ENCODE results near the gene ZNF101. TPM values are rescaled to one million over a fixed set of nuclear protein-coding genes. Genes with fewer than 3 reads are reported as not detected.

Gene ZNF101
- total and polyA plus RNA-seq, 2 of the 4 experiments (the other 2 are of a cell fraction): 2.8 to 7.3 TPM

DNA sequence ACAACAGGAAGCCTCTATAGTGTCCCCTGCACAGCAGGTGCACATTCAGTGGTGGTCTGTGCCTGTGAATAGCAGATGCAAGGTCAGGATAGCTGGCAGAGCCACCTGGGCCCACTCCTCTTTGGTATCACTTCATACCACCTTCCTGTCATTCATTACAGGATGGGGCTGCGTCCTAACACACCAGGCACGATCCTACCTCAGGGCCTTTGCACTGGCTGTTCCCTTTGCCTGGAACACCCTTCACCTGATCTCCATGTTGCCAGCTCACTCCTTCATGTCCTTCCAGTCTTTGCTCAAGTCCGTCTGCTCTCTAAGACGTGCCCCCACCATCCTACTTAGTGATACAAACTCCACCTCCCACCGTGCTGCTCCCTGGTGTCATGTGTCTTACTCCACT, 36.0 kb upstream of the ZNF101 start:
- in situ Hi-C loops (cut with MboI; ENCODE audit: low sequenced_read_pairs): loop anchor here (25.0 kb wide), 1 partner anchor 245 kb away; no protein-coding TSS in a partner anchor

More for the DNA sequence above, 36.0 kb upstream of the ZNF101 start:
- dilution Hi-C loops (cut with HindIII; ENCODE audit: low sequenced_read_pairs, unreplicated experiment): no loop called here
- Histone ChIP-seq H3K4me3 (ENCODE audit: insufficient read depth, low read depth, low read length) (no peak overlapping the region), H2AFZ (replicated peaks; ENCODE audit: low read length, poor library complexity) (no peak overlapping the region), H3K27me3 (ENCODE audit: control insufficient read depth, insufficient read depth, low read length) (no peaks in the 10 kb centered on the region; the same call in 1 of the 2 replicates), H3K18ac (ENCODE audit: low read depth, low read length) (no peak overlapping the region), H2BK120ac (ENCODE audit: low read depth, low read length) (no peak overlapping the region), H4K91ac (ENCODE audit: insufficient read depth, low read depth, low read length) (no peak overlapping the region), H3K36me3 (ENCODE audit: control insufficient read depth, insufficient read depth, low read length) (peaks cover 51% of the 10 kb centered on the region), H3K9me3 (ENCODE audit: control insufficient read depth, insufficient read depth, low read length) (no peaks in the 10 kb centered on the region), H4K20me1 (ENCODE audit: insufficient read depth, low read length) (no peaks in the 10 kb centered on the region), H2BK5ac (ENCODE audit: low read depth, low read length, poor library complexity, severe bottlenecking) (no peak overlapping the region), H4K8ac (ENCODE audit: low read depth in 2 of 2, low read length in 2 of 2) (no peak overlapping the region), H3K9me1 (ENCODE audit: insufficient read depth, low read length) (no peaks in the 10 kb centered on the region; the same call in 1 of the 2 replicates), H3K27ac (ENCODE audit: insufficient read depth, low read length) (no peak overlapping the region), H3K4ac (ENCODE audit: low read depth, low read length) (no peak overlapping the region), H3K4me2 (ENCODE audit: low read depth, low read length) (no peak overlapping the region), H3K4me1 (ENCODE audit: control insufficient read depth, insufficient read depth, low read length) (no peaks in the 10 kb centered on the region), H4K5ac (ENCODE audit: low read depth, low read length) (no peak overlapping the region), H3K23ac (ENCODE audit: low read depth, low read length) (no peak overlapping the region), H2AK9ac (replicated peaks; ENCODE audit: low read depth, low read length, poor library complexity) (no peak overlapping the region), H3K14ac (replicated peaks; ENCODE audit: low read depth, low read length) (no peak overlapping the region), H2AK5ac (ENCODE audit: low read depth, low read length) (no peak overlapping the region), H3K79me1 (ENCODE audit: low read depth in 1 of 2, low read length in 2 of 2) (no peaks in the 10 kb centered on the region), H3K9ac (ENCODE audit: low read depth, low read length) (no peak overlapping the region), H2BK20ac (ENCODE audit: low read depth, low read length) (no peak overlapping the region), H3K56ac (ENCODE audit: extremely low read depth, insufficient read depth, low read length) (no peak overlapping the region), H2BK15ac (ENCODE audit: low read depth, low read length) (no peak overlapping the region)
- TF ChIP-seq RCOR1 (IDR thresholded peaks at IDR 0.05; ENCODE audit: insufficient replicate concordance, low read length) (no peak), BHLHE40 (IDR thresholded peaks at IDR 0.05; ENCODE audit: low read depth, low read length) (no peak), CEBPB (IDR thresholded peaks at IDR 0.05; ENCODE audit: low read depth, low read length) (no peak), MAZ (IDR thresholded peaks at IDR 0.05; ENCODE audit: borderline replicate concordance, low read depth, low read length) (no peak), FOS (IDR thresholded peaks at IDR 0.05; ENCODE audit: low read depth, low read length) (no peak), POLR2A (IDR thresholded peaks at IDR 0.05; ENCODE audit: low read depth, low read length) (no peak), RFX5 (IDR thresholded peaks at IDR 0.05; ENCODE audit: low read depth, low read length) (no peak), ELK1 (IDR thresholded peaks at IDR 0.05; ENCODE audit: borderline replicate concordance, low read depth, low read length) (no peak), MAFK (IDR thresholded peaks at IDR 0.05; ENCODE audit: low read depth, low read length) (no peak), NFE2L2 (IDR thresholded peaks at IDR 0.05; ENCODE audit: low read depth, low read length) (no peak), CTCF (conservative IDR thresholded peaks at IDR 0.05; ENCODE audit: low read depth, low read length) (no peak), RAD21 (IDR thresholded peaks at IDR 0.05; ENCODE audit: low read length) (no peak), CHD1 (IDR thresholded peaks at IDR 0.05; ENCODE audit: low read depth, low read length) (no peak), SMC3 (IDR thresholded peaks at IDR 0.05; ENCODE audit: low read depth, low read length) (no peak), MXI1 (IDR thresholded peaks at IDR 0.05; ENCODE audit: borderline replicate concordance, low read depth, low read length) (no peak)
- TF ChIP-seq, protein P1, sequence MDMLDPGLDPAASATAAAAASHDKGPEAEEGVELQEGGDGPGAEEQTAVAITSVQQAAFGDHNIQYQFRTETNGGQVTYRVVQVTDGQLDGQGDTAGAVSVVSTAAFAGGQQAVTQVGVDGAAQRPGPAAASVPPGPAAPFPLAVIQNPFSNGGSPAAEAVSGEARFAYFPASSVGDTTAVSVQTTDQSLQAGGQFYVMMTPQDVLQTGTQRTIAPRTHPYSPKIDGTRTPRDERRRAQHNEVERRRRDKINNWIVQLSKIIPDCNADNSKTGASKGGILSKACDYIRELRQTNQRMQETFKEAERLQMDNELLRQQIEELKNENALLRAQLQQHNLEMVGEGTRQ (IDR thresholded peaks at IDR 0.05; ENCODE audit: low read depth, low read length): no peak
- CTCF ChIA-PET: no interaction called here
- no TSS peak for BruUV-seq (replicated peaks)
- WGBS, 2 experiments (ENCODE audit: extremely low coverage in 2 of 2, insufficient read length in 1 of 2): 81% methylated on average over 4 of the region's 5 CpGs; no CpG with 5 or more reads in 1 of the 2 experiments
- intact Hi-C loops (cut with micrococcal nuclease): no loop called here
- POLR2A ChIA-PET (ENCODE audit: unreplicated experiment): no interaction called here
- ATAC-seq (ENCODE audit: low read depth): no peak
- no peak for DNase-seq
